ENCODE measurements around the gene ADARB1. TPM values are rescaled to one million over a fixed set of nuclear protein-coding genes. Genes with fewer than 3 reads are reported as not detected.

The ADARB1 gene
- total and polyA plus RNA-seq, 2 experiments from 2014 or later, result 4.8 to 14.8 TPM

GRCh38 chr21:45148316-45148990 is 74.1 kb downstream of the ADARB1 start (continued):
- TF ChIP-seq EZH2 (IDR thresholded peaks at IDR 0.05; ENCODE audit: low read depth, unreplicated experiment), result no peak
- no peak for TF ChIP-seq CTCF (conservative IDR thresholded peaks at IDR 0.05; ENCODE audit: low read depth in 2 of 2)
- TF ChIP-seq REST (IDR thresholded peaks at IDR 0.05; ENCODE audit: unreplicated experiment), result no peak
- no peak for TF ChIP-seq ZNF331 (CRISPR knock-in tag; IDR thresholded peaks at IDR 0.05; ENCODE audit: low read depth)
- no peak for TF ChIP-seq ZNF114 (CRISPR knock-in tag; IDR thresholded peaks at IDR 0.05)
- TF ChIP-seq ETS1 (IDR thresholded peaks at IDR 0.05), result no peak
- no peak for TF ChIP-seq EZH2phosphoT487 (IDR thresholded peaks at IDR 0.05; ENCODE audit: unreplicated experiment)
- no peak for TF ChIP-seq POLR2AphosphoS5 (IDR thresholded peaks at IDR 0.05; ENCODE audit: low read depth)

- no peak for DNase-seq (ENCODE audit: low spot score)
- H4K20me1 ChIP-seq (replicated peaks; ENCODE audit: insufficient read depth), result no peaks in the 10 kb centered on the region
- H3K4me1 Mint-ChIP-seq, result peaks cover 4% of the 10 kb centered on the region; the same call in 1 of the 3 replicates
Observed at GRCh38 chr21:45149021-45149420, 74.6 kb downstream of the ADARB1 start.

More at GRCh38 chr21:45149021-45149420, 74.6 kb downstream of the ADARB1 start:
- no peak for ATAC-seq
- H3K4me1 ChIP-seq (ENCODE audit: insufficient read depth), result no peaks in the 10 kb centered on the region
- no peaks in the 10 kb centered on the region for H3K9me2 ChIP-seq (ENCODE audit: insufficient read depth)
- no peaks in the 10 kb centered on the region for H3K27me3 Mint-ChIP-seq (ENCODE audit: insufficient read depth, low read depth, poor library complexity)
- no peak overlapping the region for H2AFZ ChIP-seq
- no peak overlapping the region for H3K27ac ChIP-seq (ENCODE audit: low read depth)
- no peak overlapping the region for H3K4me3 ChIP-seq
- H3K4me3 Mint-ChIP-seq, result no peak overlapping the region
- H3K9me3 Mint-ChIP-seq, result no peaks in the 10 kb centered on the region
- no peaks in the 10 kb centered on the region for H3K79me2 ChIP-seq (replicated peaks; ENCODE audit: insufficient read depth)
- no peaks in the 10 kb centered on the region for H3F3A ChIP-seq (replicated peaks; ENCODE audit: low read depth)
- no peak overlapping the region for H3K4me2 ChIP-seq
- H3K36me3 ChIP-seq (ENCODE audit: insufficient read depth), result no peaks in the 10 kb centered on the region
- H3K36me3 Mint-ChIP-seq (ENCODE audit: low read depth), result no peaks in the 10 kb centered on the region
- no peak overlapping the region for H3K27ac Mint-ChIP-seq
- H3K27me3 ChIP-seq (ENCODE audit: insufficient read depth), result no peaks in the 10 kb centered on the region
- TF ChIP-seq ZNF114 (CRISPR knock-in tag; IDR thresholded peaks at IDR 0.05), result no peak
